ENCODE data around the gene ACACB.

DNA sequence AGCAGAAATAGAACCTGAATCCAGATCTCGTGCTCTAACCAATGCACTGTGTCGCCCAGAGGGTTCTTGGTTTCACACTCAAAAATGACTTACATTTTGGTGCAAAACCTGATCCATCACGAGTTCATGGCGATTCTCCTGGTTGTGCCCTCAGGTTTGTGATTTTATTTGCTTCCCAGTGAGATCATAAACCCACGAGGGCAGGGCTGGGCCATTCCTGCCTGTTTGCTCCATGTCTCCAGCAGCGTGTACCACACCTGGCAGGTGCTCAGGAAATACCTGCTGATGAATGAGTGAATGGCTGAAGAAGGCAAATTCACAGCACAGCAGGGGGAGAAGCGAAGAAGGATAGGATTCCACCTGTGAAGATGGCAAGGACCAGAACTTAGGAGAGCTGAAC lies 9.4 kb downstream of the ACACB start:
- TF ChIP-seq POLR2AphosphoS5 (IDR thresholded peaks at IDR 0.05; ENCODE audit: low read depth) = no peak
- TF ChIP-seq EZH2 (IDR thresholded peaks at IDR 0.05; ENCODE audit: low read depth, unreplicated experiment) = no peak
- TF ChIP-seq, protein P1, sequence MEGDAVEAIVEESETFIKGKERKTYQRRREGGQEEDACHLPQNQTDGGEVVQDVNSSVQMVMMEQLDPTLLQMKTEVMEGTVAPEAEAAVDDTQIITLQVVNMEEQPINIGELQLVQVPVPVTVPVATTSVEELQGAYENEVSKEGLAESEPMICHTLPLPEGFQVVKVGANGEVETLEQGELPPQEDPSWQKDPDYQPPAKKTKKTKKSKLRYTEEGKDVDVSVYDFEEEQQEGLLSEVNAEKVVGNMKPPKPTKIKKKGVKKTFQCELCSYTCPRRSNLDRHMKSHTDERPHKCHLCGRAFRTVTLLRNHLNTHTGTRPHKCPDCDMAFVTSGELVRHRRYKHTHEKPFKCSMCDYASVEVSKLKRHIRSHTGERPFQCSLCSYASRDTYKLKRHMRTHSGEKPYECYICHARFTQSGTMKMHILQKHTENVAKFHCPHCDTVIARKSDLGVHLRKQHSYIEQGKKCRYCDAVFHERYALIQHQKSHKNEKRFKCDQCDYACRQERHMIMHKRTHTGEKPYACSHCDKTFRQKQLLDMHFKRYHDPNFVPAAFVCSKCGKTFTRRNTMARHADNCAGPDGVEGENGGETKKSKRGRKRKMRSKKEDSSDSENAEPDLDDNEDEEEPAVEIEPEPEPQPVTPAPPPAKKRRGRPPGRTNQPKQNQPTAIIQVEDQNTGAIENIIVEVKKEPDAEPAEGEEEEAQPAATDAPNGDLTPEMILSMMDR (conservative IDR thresholded peaks at IDR 0.05; ENCODE audit: low read depth in 2 of 2) = no peak

Measured in GM23338 (cell line).